A673 (cell line): ENCODE measurements around the gene CCL21. TPM values are rescaled to one million over a fixed set of nuclear protein-coding genes. Genes with fewer than 3 reads are reported as not detected.

Experiments used
- BruUV-seq: library from RNA; stranded (reverse); fragments of 400-500 nt; replicated peaks from 2 replicates; lab custom pipeline; 2021; lab: Mats Ljungman, UMichigan
- CTCF ChIA-PET: fragments of 300-600 bp; sonication (Branson Sonifier 250); formaldehyde crosslinking; loops from one replicate; lab custom pipeline; 2022; ENCODE audit warnings: antibody characterized with exemption; lab: Charles Lee
- POLR2A ChIA-PET: fragments of 300-600 bp; sonication (Branson Sonifier 250); formaldehyde crosslinking; loops from one replicate; lab custom pipeline; 2022; ENCODE audit warnings: antibody characterized with exemption; ENCODE audit not compliant: low non-redundant PET; lab: Charles Lee
- DNase-seq: peaks from one replicate; pipeline ENCODE4 v3.0.0-alpha.2; 2015; ENCODE audit warnings: low spot score
- H3K27ac ChIP-seq: fragments of 200-600 bp; sonication (generic); 2 replicates; pipeline ENCODE4 v1.5.1; 2016; ENCODE audit warnings: mixed run types, low read depth, mild to moderate bottlenecking, mixed read lengths, antibody characterized with exemption, low read length; ENCODE audit not compliant: poor library complexity, severe bottlenecking
- H3K27me3 ChIP-seq: fragments of 200-600 bp; sonication (generic); replicated peaks from 2 replicates; pipeline ENCODE4 v1.6.1; 2017; ENCODE audit warnings: mixed run types, low read depth, mild to moderate bottlenecking, mixed read lengths, antibody characterized with exemption, low read length; ENCODE audit not compliant: insufficient read depth, poor library complexity
- H3K36me3 ChIP-seq: fragments of 200-600 bp; sonication (generic); 2 replicates; pipeline ENCODE4 v1.6.1; 2016; ENCODE audit warnings: mixed run types, mild to moderate bottlenecking, mixed read lengths, antibody characterized with exemption, low read length; ENCODE audit not compliant: insufficient read depth, poor library complexity, severe bottlenecking
- H3K4me1 ChIP-seq: fragments of 200-600 bp; sonication (generic); 2 replicates; pipeline ENCODE4 v1.6.1; 2017; ENCODE audit warnings: mixed run types, mild to moderate bottlenecking, mixed read lengths, antibody characterized with exemption, low read length; ENCODE audit not compliant: insufficient read depth, poor library complexity, severe bottlenecking
- H3K4me3 ChIP-seq: fragments of 200-600 bp; sonication (generic); 2 replicates; pipeline ENCODE4 v1.5.1; 2016; ENCODE audit warnings: low read depth, mixed run types, mild to moderate bottlenecking, mixed read lengths, low read length; ENCODE audit not compliant: poor library complexity, severe bottlenecking
- H3K9me3 ChIP-seq: fragments of 200-600 bp; sonication (generic); 2 replicates; pipeline ENCODE4 v1.6.1; 2016; ENCODE audit warnings: mixed run types, low read depth, mild to moderate bottlenecking, mixed read lengths, antibody characterized with exemption, low read length; ENCODE audit not compliant: poor library complexity, severe bottlenecking
- EZH2 ChIP-seq: fragments of 200-600 bp; sonication (generic); IDR thresholded peaks from 2 replicates; pipeline ENCODE4 v1.6.1; 2017; ENCODE audit warnings: borderline replicate concordance, low read depth, mild to moderate bottlenecking, mixed read lengths, antibody characterized with exemption, low read length; ENCODE audit not compliant: poor library complexity, severe bottlenecking
- intact Hi-C: fragments of 100-400 bp; cut with micrococcal nuclease; formaldehyde crosslinking; loops from one replicate; pipeline ENCODE4 v1.10.0; 2022; ENCODE audit not compliant: unreplicated experiment
- total RNA-seq: library from RNA; stranded (reverse); gene quantifications from 2 replicates; pipeline ENCODE4 v1.2.3, GENCODE V29; 2021
- TF ChIP-seq, protein P1 (sequence below): fragments of 300-800, 200-600 bp; sonication (generic); conservative IDR thresholded peaks from 2 replicates; pipeline ENCODE4 v1.5.1; 2017; ENCODE audit warnings: low read depth, mild to moderate bottlenecking, antibody characterized with exemption, low read length, moderate library complexity, mixed read lengths

CCL21 gene
- total RNA-seq, 1 experiment from 2014 or later = not detected

GRCh38 chr9:34675048-34675714 lies 34.8 kb downstream of the CCL21 start:
- H3K36me3 ChIP-seq = no peaks in the 10 kb centered on the region
- H3K27me3 ChIP-seq = no peaks in the 10 kb centered on the region
- no peak overlapping the region for H3K4me3 ChIP-seq
- intact Hi-C loops = loop anchor here (2.0 kb wide), 1 partner anchor 28 kb away; no protein-coding TSS in a partner anchor
- ChIA-PET CTCF (interaction anchor here (1.1 to 1.4 kb wide), 2 partner anchors 27 to 41 kb away, joined by 3 to 5 read pairs; no protein-coding TSS in a partner anchor), POLR2A (no interaction called here)
- no peak overlapping the region for H3K27ac ChIP-seq
- no peaks in the 10 kb centered on the region for H3K4me1 ChIP-seq
- TF ChIP-seq, protein P1, sequence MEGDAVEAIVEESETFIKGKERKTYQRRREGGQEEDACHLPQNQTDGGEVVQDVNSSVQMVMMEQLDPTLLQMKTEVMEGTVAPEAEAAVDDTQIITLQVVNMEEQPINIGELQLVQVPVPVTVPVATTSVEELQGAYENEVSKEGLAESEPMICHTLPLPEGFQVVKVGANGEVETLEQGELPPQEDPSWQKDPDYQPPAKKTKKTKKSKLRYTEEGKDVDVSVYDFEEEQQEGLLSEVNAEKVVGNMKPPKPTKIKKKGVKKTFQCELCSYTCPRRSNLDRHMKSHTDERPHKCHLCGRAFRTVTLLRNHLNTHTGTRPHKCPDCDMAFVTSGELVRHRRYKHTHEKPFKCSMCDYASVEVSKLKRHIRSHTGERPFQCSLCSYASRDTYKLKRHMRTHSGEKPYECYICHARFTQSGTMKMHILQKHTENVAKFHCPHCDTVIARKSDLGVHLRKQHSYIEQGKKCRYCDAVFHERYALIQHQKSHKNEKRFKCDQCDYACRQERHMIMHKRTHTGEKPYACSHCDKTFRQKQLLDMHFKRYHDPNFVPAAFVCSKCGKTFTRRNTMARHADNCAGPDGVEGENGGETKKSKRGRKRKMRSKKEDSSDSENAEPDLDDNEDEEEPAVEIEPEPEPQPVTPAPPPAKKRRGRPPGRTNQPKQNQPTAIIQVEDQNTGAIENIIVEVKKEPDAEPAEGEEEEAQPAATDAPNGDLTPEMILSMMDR = peak; percentile 88
- TF ChIP-seq EZH2 = no peak
- no TSS peak for BruUV-seq
- no peaks in the 10 kb centered on the region for H3K9me3 ChIP-seq
- DNase-seq = peak; percentile 88

DNA sequence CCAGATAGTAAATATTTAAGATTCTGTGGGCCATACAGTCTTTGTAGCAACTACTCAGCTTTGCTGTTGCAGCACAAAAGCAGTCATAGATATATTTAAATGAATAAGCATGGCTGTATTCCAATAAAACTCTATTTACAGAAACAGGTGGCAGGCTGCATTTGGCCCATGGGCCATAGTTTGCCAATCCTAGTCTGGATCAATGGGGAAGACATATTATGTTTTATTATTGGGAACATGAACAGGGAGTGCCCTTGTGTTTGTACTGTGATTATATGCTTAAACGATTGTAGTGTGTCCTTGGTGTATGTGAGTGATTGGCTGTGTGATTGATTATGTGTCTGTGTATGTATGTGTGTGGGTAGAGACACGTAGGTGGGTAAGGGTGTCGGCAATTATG lies 35.5 kb downstream of the CCL21 start:
- TF ChIP-seq, protein P1 = no peak
- TF ChIP-seq EZH2 = no peak
- no TSS peak for BruUV-seq
- intact Hi-C loops = loop anchor here (2.0 kb wide), 1 partner anchor 28 kb away; no protein-coding TSS in a partner anchor

DNA sequence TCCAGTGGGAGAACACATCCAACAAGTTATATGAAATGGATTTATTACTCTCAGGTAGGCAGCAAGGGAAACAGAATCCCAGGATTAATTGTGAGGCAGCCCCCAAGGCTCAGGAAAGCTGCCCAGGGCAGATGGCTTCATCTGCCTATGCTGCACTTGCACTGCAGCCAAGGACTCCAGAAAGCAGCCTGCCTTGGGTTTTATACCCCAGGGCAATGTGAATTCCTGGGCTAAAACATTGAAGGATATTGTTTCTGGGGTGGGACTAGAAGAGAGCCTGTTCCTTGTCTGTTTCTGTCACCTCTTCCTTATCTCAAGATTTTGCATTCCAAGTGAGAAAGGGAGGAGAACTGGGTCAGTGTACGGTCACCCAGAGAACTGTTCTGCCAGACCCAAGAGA lies 38.6 kb downstream of the CCL21 start:
- Histone ChIP-seq H3K4me1 (no peaks in the 10 kb centered on the region), H3K27ac (no peak overlapping the region), H3K9me3 (no peaks in the 10 kb centered on the region), H3K36me3 (peaks cover 3% of the 10 kb centered on the region), H3K27me3 (no peaks in the 10 kb centered on the region), H3K4me3 (no peak overlapping the region)
- intact Hi-C loops = no loop called here
- TF ChIP-seq, protein P1 = no peak
- no peak for TF ChIP-seq EZH2
- DNase-seq = no peak
- ChIA-PET CTCF (no interaction called here), POLR2A (no interaction called here)
- BruUV-seq = no TSS peak

More for the DNA sequence above, 35.5 kb downstream of the CCL21 start:
- Histone ChIP-seq H3K27ac (no peak overlapping the region), H3K27me3 (no peaks in the 10 kb centered on the region), H3K9me3 (no peaks in the 10 kb centered on the region), H3K4me3 (no peak overlapping the region), H3K4me1 (no peaks in the 10 kb centered on the region), H3K36me3 (no peaks in the 10 kb centered on the region)
- ChIA-PET POLR2A (no interaction called here), CTCF (interaction anchor here (0.6 to 1.4 kb wide), 2 partner anchors 28 to 314 kb away, joined by 5 read pairs; no protein-coding TSS in a partner anchor)
- DNase-seq = no peak
